ENCODE measurements around the gene NEK11. TPM values are rescaled to one million over a fixed set of nuclear protein-coding genes. Genes with fewer than 3 reads are reported as not detected.
"Not testable (repeated sequence)": the region's sequence is repeated elsewhere in the genome, so short reads cannot be mapped to it uniquely, and the experiment has no call there.

NEK11 gene
- total RNA-seq, 4 donors from 2014 or later: 4.1 to 8.2 (median 5.2) TPM

DNA sequence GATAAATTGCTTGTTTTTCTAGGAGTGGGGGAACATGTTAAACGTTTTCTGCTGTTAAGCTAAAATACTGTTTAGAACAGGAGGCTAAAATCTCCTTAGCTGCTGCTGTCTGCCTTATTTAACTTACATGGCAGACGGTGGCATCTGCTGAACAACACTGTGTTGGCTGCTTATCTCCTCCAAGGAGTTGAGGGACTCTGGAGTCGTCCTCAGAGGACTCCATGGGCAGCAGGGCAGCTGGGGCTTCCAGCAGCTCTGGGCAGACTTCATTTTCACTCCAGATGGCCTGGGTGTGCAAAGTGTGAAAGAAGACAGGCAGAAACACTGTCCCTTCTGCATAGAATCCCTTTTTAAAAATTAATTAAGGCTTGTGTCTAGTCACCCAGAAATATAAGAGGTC is 302.0 kb downstream of the NEK11 start:
- ATAC-seq (ENCODE audit: low FRiP score) (no peak), DNase-seq (ENCODE audit: low spot score) (no peak)
- TF ChIP-seq, protein P1, sequence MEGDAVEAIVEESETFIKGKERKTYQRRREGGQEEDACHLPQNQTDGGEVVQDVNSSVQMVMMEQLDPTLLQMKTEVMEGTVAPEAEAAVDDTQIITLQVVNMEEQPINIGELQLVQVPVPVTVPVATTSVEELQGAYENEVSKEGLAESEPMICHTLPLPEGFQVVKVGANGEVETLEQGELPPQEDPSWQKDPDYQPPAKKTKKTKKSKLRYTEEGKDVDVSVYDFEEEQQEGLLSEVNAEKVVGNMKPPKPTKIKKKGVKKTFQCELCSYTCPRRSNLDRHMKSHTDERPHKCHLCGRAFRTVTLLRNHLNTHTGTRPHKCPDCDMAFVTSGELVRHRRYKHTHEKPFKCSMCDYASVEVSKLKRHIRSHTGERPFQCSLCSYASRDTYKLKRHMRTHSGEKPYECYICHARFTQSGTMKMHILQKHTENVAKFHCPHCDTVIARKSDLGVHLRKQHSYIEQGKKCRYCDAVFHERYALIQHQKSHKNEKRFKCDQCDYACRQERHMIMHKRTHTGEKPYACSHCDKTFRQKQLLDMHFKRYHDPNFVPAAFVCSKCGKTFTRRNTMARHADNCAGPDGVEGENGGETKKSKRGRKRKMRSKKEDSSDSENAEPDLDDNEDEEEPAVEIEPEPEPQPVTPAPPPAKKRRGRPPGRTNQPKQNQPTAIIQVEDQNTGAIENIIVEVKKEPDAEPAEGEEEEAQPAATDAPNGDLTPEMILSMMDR (IDR thresholded peaks at IDR 0.05): no peak

DNA sequence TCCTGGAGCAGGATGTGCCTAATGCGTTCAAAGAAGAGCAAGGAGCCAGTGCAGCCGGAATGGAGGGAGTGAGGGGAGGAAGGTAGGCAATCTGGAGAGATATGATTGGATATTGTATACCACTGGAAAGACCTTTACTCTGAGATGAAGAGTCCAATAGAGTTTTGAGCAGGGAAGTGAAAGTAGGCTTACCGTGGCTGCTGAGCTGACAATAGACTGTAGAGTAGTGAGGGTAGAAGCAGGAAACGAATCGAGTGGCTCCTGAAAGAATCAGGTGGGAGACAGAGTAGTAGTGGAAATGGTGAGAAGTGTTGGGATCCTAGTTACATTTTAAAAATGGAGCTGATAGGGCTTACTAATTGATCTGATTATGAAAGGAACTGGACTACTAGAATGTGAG is 303.1 kb downstream of the NEK11 start:
- DNase-seq (ENCODE audit: low spot score) (no peak), ATAC-seq (ENCODE audit: low FRiP score) (no peak)
- TF ChIP-seq, protein P1 (IDR thresholded peaks at IDR 0.05): no peak

DNA sequence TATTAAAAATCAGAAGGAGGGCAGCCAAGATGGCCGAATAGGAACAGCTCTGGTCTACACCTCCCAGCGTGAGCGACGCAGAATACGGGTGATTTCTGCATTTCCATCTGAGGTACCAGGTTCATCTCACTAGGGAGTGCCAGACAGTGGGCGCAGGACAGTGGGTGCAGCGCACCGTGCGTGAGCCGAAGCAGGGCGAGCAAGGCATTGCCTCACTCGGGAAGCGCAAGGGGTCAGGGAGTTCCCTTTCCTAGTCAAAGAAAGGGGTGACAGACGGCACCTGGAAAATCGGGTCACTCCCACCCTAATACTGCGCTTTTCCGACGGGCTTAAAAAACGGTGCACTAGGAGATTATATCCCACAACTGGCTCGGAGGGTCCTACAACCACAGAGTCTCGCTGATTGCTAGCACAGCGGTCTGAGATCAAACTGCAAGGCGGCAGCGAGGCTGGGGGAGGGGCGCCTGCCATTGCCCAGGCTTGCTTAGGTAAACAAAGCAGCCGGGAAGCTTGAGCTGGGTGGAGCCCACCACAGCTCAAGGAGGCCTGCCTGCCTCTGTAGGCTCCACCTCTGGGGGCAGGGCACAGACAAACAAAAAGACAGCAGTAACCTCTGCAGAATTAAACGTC is 304.9 kb downstream of the NEK11 start:
- not testable (repeated sequence) for DNase-seq (ENCODE audit: low spot score); ATAC-seq (ENCODE audit: low FRiP score)

DNA sequence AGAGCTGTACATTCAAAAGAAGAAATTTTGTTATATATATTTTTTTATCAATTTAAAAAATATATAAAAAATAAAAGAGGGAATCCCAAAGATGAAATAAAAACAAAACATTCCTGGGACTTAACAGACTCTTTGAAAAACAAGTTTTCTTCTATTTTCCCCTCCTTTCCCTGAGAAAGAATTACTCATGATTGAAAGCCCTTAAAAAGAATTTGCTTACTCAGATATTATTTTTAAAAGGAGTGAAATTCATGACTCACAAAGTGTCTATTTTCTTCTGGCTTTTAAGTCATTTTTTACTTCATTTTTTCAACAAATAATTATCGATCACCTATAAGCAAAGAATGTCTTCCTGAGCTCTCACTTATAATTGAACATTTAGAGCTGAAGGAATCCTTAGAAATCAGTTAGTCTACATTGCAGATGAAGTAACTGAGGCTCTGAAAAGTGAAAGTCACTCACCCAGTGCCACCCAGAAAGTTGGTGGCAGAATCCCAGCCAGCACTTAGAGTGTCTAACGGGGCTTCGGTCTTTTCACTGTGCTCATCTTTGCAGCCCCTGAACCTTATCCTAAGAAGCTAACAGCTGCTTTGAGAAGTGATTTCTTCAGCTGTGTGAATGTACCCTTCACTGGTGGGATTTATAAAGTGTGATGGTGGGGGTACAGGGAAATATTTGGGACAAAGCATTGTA is 312.4 kb downstream of the NEK11 start:
- DNase-seq (ENCODE audit: low spot score) (no peak), ATAC-seq (ENCODE audit: low FRiP score) (no peak)
- TF ChIP-seq, protein P1 (IDR thresholded peaks at IDR 0.05): no peak

DNA sequence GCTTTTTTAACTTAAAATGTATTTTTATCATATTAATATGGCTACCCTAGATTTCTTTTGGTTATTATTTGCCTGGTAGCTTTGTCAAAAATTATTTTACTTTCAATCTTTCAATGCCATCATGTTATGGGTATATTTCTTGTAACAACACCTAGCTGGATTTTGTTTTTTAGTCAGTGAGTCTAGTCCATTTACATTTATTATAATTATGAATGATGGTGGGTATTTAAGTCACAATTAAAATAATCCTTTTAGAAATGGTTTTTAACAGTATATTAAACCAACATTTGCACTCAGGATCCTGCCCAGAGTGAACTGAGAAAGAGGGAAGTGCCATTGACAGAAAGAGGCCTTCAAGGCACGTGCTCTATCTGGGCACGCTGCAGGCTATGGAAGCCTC is 315.1 kb downstream of the NEK11 start:
- no peak for ATAC-seq (ENCODE audit: low FRiP score)
- TF ChIP-seq, protein P1 (IDR thresholded peaks at IDR 0.05): no peak
- DNase-seq (ENCODE audit: low spot score): no peak

DNA sequence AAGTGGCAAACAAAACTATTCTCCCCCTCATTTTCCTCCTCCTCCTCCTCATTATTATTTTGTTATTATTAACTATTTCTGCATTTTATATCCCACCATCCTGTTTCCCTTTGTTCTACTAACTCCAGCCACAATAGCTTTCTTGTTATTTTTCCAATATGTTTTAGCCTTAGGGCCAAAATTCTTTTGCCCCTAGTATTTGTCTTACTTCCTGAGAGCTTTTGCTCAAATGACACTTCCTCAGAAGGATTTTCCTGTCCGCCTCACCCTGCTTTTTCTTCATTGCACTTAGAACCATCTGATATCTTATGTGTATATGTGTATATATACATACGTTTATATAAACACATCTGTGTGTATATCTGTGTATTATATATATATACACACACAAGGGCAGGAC is 322.2 kb downstream of the NEK11 start:
- TF ChIP-seq, protein P1 (IDR thresholded peaks at IDR 0.05): no peak
- no peak for ATAC-seq (ENCODE audit: low FRiP score)
- DNase-seq (ENCODE audit: low spot score): no peak

DNA sequence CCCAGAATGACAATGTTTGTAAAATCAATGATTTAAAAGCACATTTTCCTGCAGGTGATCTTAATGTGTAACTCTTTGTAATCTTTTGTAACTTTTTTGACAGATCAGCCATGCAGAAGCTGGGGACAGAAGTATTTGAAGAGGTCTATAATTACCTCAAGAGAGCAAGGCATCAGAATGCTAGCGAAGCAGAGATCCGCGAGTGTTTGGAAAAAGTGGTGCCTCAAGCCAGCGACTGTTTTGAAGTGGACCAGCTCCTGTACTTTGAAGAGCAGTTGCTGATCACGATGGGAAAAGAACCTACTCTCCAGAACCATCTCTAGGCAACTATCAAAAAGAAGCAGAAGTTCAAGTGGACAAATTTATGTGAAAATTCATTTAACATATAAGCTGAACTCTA is 322.8 kb downstream of the NEK11 start:
- ATAC-seq (ENCODE audit: low FRiP score) (no peak), DNase-seq (ENCODE audit: low spot score) (no peak)
- TF ChIP-seq, protein P1 (IDR thresholded peaks at IDR 0.05): no peak

Data from omental fat pad (tissue), 4 donors.